ENCODE results near the gene CFAP65.

DNA sequence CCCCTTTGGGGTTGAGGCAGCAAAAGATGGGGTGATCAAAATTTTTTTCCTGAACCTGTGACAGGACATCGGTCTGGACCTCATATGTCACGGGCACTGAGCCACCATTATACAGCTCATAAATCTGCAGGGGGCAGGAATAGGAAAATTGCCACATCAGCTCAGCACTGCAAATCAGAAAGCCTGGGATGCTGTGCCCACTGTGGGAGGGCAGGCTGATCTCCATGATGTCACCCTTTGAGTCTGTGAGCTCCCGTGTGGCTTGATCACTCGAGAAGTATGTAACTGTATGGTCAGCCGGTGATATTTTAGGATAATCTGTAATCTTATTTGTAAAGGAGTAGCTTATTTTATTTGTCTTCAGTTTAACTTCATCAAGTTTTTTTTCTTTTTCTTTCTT lies 30.4 kb downstream of the CFAP65 start:
- TF ChIP-seq TRIM24 (IDR thresholded peaks at IDR 0.05) (no peak), NFRKB (IDR thresholded peaks at IDR 0.05; ENCODE audit: low read depth) (no peak), EP300 (IDR thresholded peaks at IDR 0.05; ENCODE audit: low read length) (no peak), FOXA3 (CRISPR knock-in tag; conservative IDR thresholded peaks at IDR 0.05 in 1 of 2, IDR thresholded peaks at IDR 0.05 in 1 of 2) (no peak), RBM15 (IDR thresholded peaks at IDR 0.05; ENCODE audit: insufficient read depth, low read length) (no peak), ZNF551 (CRISPR knock-in tag; IDR thresholded peaks at IDR 0.05) (no peak), YY1 (IDR thresholded peaks at IDR 0.05; ENCODE audit: borderline replicate concordance in 1 of 3, control insufficient read depth in 1 of 3, extremely low read depth in 1 of 3, insufficient read depth in 3 of 3, insufficient read length in 1 of 3, insufficient replicate concordance in 2 of 3, low read depth in 1 of 3, low read length in 2 of 3) (no peak), THAP7 (CRISPR knock-in tag; IDR thresholded peaks at IDR 0.05) (no peak), HDAC1 (IDR thresholded peaks at IDR 0.05) (no peak), E2F1 (CRISPR knock-in tag; IDR thresholded peaks at IDR 0.05) (no peak), CLOCK (CRISPR knock-in tag; IDR thresholded peaks at IDR 0.05; ENCODE audit: borderline replicate concordance) (no peak)
- TF ChIP-seq, protein P1, sequence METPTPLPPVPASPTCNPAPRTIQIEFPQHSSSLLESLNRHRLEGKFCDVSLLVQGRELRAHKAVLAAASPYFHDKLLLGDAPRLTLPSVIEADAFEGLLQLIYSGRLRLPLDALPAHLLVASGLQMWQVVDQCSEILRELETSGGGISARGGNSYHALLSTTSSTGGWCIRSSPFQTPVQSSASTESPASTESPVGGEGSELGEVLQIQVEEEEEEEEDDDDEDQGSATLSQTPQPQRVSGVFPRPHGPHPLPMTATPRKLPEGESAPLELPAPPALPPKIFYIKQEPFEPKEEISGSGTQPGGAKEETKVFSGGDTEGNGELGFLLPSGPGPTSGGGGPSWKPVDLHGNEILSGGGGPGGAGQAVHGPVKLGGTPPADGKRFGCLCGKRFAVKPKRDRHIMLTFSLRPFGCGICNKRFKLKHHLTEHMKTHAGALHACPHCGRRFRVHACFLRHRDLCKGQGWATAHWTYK (CRISPR knock-in tag; IDR thresholded peaks at IDR 0.05) = no peak
- TF ChIP-seq, protein P2, sequence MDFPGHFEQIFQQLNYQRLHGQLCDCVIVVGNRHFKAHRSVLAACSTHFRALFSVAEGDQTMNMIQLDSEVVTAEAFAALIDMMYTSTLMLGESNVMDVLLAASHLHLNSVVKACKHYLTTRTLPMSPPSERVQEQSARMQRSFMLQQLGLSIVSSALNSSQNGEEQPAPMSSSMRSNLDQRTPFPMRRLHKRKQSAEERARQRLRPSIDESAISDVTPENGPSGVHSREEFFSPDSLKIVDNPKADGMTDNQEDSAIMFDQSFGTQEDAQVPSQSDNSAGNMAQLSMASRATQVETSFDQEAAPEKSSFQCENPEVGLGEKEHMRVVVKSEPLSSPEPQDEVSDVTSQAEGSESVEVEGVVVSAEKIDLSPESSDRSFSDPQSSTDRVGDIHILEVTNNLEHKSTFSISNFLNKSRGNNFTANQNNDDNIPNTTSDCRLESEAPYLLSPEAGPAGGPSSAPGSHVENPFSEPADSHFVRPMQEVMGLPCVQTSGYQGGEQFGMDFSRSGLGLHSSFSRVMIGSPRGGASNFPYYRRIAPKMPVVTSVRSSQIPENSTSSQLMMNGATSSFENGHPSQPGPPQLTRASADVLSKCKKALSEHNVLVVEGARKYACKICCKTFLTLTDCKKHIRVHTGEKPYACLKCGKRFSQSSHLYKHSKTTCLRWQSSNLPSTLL (IDR thresholded peaks at IDR 0.05) = no peak

Data from K562 (cell line).